ENCODE data around the gene RAB3GAP1. TPM values are rescaled to one million over a fixed set of nuclear protein-coding genes. Genes with fewer than 3 reads are reported as not detected.

The RAB3GAP1 gene
- total RNA-seq, 4 donors from 2014 or later, result 46.0 to 54.8 (median 51.1) TPM

DNA sequence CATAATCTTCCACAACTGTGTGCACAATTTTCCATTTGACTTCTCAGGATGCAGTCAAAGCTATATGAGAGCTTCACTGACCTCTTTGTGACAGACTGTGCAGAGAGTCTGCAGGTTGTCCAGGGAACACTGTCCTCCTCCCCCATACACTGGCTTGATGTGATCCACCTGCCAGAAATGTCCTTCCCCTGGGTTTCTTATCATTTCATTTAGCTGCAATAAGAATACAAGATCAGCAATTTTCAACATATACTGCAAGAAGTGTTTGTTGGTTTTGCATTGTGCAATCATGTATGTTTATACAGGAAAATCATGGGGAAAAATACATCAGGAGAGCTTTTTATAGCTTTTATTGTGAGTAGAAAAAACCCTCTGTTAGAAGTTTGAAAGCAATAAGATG, 150.7 kb downstream of the RAB3GAP1 start:
- TF ChIP-seq, protein P1, sequence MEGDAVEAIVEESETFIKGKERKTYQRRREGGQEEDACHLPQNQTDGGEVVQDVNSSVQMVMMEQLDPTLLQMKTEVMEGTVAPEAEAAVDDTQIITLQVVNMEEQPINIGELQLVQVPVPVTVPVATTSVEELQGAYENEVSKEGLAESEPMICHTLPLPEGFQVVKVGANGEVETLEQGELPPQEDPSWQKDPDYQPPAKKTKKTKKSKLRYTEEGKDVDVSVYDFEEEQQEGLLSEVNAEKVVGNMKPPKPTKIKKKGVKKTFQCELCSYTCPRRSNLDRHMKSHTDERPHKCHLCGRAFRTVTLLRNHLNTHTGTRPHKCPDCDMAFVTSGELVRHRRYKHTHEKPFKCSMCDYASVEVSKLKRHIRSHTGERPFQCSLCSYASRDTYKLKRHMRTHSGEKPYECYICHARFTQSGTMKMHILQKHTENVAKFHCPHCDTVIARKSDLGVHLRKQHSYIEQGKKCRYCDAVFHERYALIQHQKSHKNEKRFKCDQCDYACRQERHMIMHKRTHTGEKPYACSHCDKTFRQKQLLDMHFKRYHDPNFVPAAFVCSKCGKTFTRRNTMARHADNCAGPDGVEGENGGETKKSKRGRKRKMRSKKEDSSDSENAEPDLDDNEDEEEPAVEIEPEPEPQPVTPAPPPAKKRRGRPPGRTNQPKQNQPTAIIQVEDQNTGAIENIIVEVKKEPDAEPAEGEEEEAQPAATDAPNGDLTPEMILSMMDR (IDR thresholded peaks at IDR 0.05; ENCODE audit: low read depth), result no peak

DNA sequence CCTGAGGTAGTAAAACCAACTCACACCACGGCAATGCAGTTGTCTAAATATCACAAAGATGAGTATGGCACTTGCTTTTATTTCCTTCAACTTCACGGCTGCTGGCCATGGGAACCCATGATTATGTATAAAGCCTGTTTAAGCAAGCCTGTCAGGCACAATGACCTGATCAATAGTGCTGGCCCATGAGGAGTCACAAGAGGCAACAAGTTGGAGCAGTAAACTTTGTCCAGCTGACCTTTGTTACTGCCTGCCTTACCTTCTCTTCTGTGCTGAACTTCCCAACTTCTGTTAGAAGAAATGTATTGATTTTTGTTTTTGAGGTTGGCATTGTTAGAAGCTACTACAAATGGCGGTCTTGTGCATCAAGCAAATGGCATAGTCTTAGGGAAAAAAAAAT, 151.9 kb downstream of the RAB3GAP1 start:
- TF ChIP-seq, protein P1 (IDR thresholded peaks at IDR 0.05; ENCODE audit: low read depth), result no peak

DNA sequence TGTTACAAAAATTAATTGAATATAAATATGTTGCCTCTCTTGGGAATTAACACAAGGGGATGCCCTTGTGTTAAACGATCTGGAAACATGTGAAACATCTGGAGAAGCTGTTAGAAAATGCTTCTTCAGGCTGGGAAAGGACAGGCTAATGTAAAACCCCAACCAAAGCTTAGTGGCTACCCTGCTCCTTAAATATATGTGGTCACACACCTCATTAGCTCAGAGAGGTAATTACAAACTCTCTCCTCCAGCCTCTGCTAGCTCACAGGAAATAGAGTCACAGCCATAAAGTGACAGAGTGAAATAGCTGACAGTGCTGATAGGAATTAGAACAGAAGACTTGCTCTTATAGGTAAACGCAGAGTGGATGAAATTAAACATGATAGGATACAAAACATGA, 155.9 kb downstream of the RAB3GAP1 start:
- TF ChIP-seq, protein P1 (IDR thresholded peaks at IDR 0.05; ENCODE audit: low read depth), result no peak

DNA sequence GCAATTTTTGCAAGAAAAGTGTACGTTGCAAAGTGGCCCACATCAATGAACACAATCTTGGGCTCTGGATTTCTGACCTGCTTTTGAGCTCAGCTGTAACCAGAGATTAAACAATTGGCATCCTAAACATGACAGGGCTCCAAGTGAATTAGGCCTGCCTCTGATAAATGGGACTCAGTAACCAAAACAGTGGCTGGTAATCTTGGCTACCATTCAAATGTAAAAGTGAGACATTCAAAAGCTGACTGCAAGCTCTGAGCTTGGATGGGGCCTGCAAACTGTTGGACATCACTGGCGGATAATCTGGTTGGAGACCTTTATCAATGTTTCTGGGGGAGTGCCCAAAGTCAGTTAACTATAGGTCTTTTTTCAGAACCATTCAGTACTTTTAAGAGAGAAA, 160.7 kb downstream of the RAB3GAP1 start:
- TF ChIP-seq, protein P1 (IDR thresholded peaks at IDR 0.05; ENCODE audit: low read depth), result no peak

DNA sequence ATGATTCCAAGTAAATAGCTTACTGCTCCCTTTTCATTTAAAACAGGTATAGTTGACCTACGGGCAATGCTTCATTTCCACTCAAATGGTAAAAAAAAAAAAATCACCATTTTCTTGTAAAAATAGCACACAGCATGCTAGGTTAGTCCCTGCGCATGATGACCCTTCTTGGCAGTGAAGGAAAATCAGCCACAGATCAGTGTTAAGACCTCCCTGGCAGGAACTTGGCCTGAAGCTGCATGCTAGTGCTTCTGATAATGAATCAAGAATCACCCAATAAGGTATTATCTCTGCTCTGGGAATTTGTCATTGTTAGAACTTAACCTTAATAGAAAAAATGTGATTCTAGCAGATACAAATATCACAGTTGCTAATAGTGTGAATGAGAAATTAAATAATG, 166.3 kb downstream of the RAB3GAP1 start:
- TF ChIP-seq, protein P1 (IDR thresholded peaks at IDR 0.05; ENCODE audit: low read depth), result no peak

DNA sequence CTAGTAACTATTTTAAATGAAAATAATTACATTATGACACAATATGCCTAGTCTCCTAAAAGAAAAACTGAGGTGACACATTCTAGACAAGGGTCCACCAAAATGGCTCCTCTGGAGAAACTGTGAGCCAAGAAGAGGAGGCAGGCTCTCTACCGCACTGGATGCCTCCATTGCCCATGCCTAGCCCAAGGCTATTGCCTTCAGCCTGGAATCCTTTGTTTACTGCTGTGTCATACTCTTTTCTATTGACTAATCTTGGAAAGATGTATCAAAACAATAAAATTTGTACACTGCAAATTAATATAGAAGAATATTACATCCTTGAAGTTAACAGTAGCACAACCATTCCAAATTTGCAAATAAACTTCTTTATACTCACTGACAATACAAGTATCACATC, 167.1 kb downstream of the RAB3GAP1 start:
- TF ChIP-seq, protein P1 (IDR thresholded peaks at IDR 0.05; ENCODE audit: low read depth), result no peak

Small RNA genes lying within 50 kb of the gene (small RNA-seq; reads per million reads assigned to genes)
- gene SNORA40B, result 0.36 reads per million

Other genes with a start within 250 kb of the RAB3GAP1 start
- gene ACMSD, start 213.7 kb upstream of the RAB3GAP1 start, total RNA-seq, result not detected
- gene CCNT2, start 133.5 kb upstream of the RAB3GAP1 start, total RNA-seq, result 10 to 100 TPM; 34.6 to 41.3 (median 38.7) TPM
- not detected for gene MAP3K19, start 4.8 kb upstream of the RAB3GAP1 start, total RNA-seq

Data from subcutaneous adipose tissue (tissue), 4 donors.